HG03521 (cell line): Measurements from ENCODE around the gene CACNA1A.

Experiments used
- ATAC-seq: cut with Tn5 transposase; IDR thresholded peaks from one replicate; pipeline ENCODE4 v1.9.1; 2021; ENCODE audit warnings: mild to moderate bottlenecking, moderate library complexity; ENCODE audit not compliant: unreplicated experiment

Gene CACNA1A

GRCh38 chr19:13493516-13494310 is 12.6 kb downstream of the CACNA1A start:
- no peak for ATAC-seq

- no peak for ATAC-seq
These were observed 14.2 kb downstream of the CACNA1A start for GRCh38 chr19:13492128-13492527.

GRCh38 chr19:13487985-13488384 is 18.3 kb downstream of the CACNA1A start:
- ATAC-seq: no peak

GRCh38 chr19:13484166-13484565 is 22.1 kb downstream of the CACNA1A start:
- ATAC-seq: no peak

- ATAC-seq: no peak
These were observed 23.1 kb downstream of the CACNA1A start for GRCh38 chr19:13483215-13483614.

- ATAC-seq: no peak
These were observed 27.7 kb downstream of the CACNA1A start for GRCh38 chr19:13478576-13478975.

GRCh38 chr19:13476071-13476470 is 30.2 kb downstream of the CACNA1A start:
- no peak for ATAC-seq

GRCh38 chr19:13475044-13475443 is 31.2 kb downstream of the CACNA1A start:
- ATAC-seq: no peak

- ATAC-seq: no peak
These were observed 39.6 kb downstream of the CACNA1A start for GRCh38 chr19:13466697-13467096.

- ATAC-seq: no peak
These were observed 43.0 kb downstream of the CACNA1A start for GRCh38 chr19:13463296-13463695.

- ATAC-seq: no peak
These were observed 44.7 kb downstream of the CACNA1A start for GRCh38 chr19:13461536-13461935.

GRCh38 chr19:13460045-13460444 is 46.2 kb downstream of the CACNA1A start:
- ATAC-seq: no peak

GRCh38 chr19:13459351-13459750 is 46.9 kb downstream of the CACNA1A start:
- ATAC-seq: no peak

- ATAC-seq: no peak
These were observed 54.8 kb downstream of the CACNA1A start for GRCh38 chr19:13451434-13451995.

GRCh38 chr19:13447978-13448377 is 58.3 kb downstream of the CACNA1A start:
- no peak for ATAC-seq

GRCh38 chr19:13441810-13442512 is 64.3 kb downstream of the CACNA1A start:
- no peak for ATAC-seq

GRCh38 chr19:13437919-13438618 is 68.2 kb downstream of the CACNA1A start:
- ATAC-seq: no peak

- ATAC-seq: no peak
These were observed 69.9 kb downstream of the CACNA1A start for GRCh38 chr19:13436352-13436751.

- no peak for ATAC-seq
These were observed 75.3 kb downstream of the CACNA1A start for GRCh38 chr19:13430790-13431582.

GRCh38 chr19:13429563-13429962 is 76.7 kb downstream of the CACNA1A start:
- no peak for ATAC-seq

- ATAC-seq: no peak
These were observed 77.9 kb downstream of the CACNA1A start for GRCh38 chr19:13428352-13428751.
